PC-9 (cell line): ENCODE data around the gene AADACL2. TPM values are rescaled to one million over a fixed set of nuclear protein-coding genes. Genes with fewer than 3 reads are reported as not detected.

Experiments used
- BruUV-seq: library from RNA; stranded (reverse); fragments of 400-500 nt; replicated peaks from 2 replicates; lab custom pipeline; 2021; lab: Mats Ljungman, UMichigan
- CTCF ChIA-PET: fragments of 300-600 bp; sonication (Branson Sonifier 250); formaldehyde crosslinking; loops from one replicate; lab custom pipeline; 2022; ENCODE audit warnings: antibody characterized with exemption; lab: Charles Lee
- POLR2A ChIA-PET: fragments of 300-600 bp; sonication (Branson Sonifier 250); formaldehyde crosslinking; loops from one replicate; lab custom pipeline; 2022; ENCODE audit warnings: antibody characterized with exemption; ENCODE audit not compliant: unreplicated experiment; lab: Charles Lee
- DNase-seq, 2 experiments: peaks; one replicate each; pipeline versions ENCODE4 v3.0.0 to v3.0.0-alpha.2; 2015 to 2022; ENCODE audit warnings: mixed read lengths in 1 of 2
- H2AFZ ChIP-seq: fragments of 200-600 bp; sonication (generic); 2 replicates; pipeline ENCODE4 v1.8.1; 2017; ENCODE audit warnings: antibody characterized with exemption
- H3F3A ChIP-seq: fragments of 200-600 bp; sonication (generic); 2 replicates; pipeline ENCODE4 v1.8.1; 2017; ENCODE audit warnings: antibody characterized with exemption, mild to moderate bottlenecking, low read depth; ENCODE audit not compliant: insufficient read depth
- H3K27ac ChIP-seq: fragments of 200-600 bp; sonication (generic); 2 replicates; pipeline ENCODE4 v1.6.1; 2016; ENCODE audit warnings: mixed run types
- H3K27me3 ChIP-seq: fragments of 200-600 bp; sonication (generic); 2 replicates; pipeline ENCODE4 v1.6.1; 2016; ENCODE audit warnings: low read depth, mixed run types; ENCODE audit not compliant: insufficient read depth
- H3K36me3 ChIP-seq: fragments of 200-600 bp; sonication (generic); 2 replicates; pipeline ENCODE4 v1.6.1; 2016; ENCODE audit warnings: low read depth, mixed run types
- H3K4me1 ChIP-seq: fragments of 200-600 bp; sonication (generic); replicated peaks from 2 replicates; pipeline ENCODE4 v1.6.1; 2016; ENCODE audit warnings: mixed run types; ENCODE audit not compliant: insufficient read depth
- H3K4me2 ChIP-seq: fragments of 200-600 bp; sonication (generic); 2 replicates; pipeline ENCODE4 v1.6.1; 2017; ENCODE audit warnings: mixed run types
- H3K4me3 ChIP-seq: fragments of 200-600 bp; sonication (generic); 2 replicates; pipeline ENCODE4 v1.6.1; 2016; ENCODE audit warnings: mixed run types
- H3K79me2 ChIP-seq: fragments of 200-600 bp; sonication (generic); 2 replicates; pipeline ENCODE4 v1.6.1; 2017; ENCODE audit warnings: low read depth, mixed run types
- H3K9me2 ChIP-seq: fragments of 200-600 bp; sonication (generic); 2 replicates; pipeline ENCODE4 v1.8.1; 2017; ENCODE audit warnings: mild to moderate bottlenecking; ENCODE audit not compliant: insufficient read depth
- H3K9me3 ChIP-seq: fragments of 200-600 bp; sonication (generic); 2 replicates; pipeline ENCODE4 v1.8.1; 2016; ENCODE audit warnings: low read depth; ENCODE audit not compliant: insufficient read depth
- H4K20me1 ChIP-seq: fragments of 200-600 bp; sonication (generic); 2 replicates; pipeline ENCODE4 v1.8.1; 2017; ENCODE audit not compliant: insufficient read depth
- CTCF ChIP-seq: fragments of 200-600 bp; sonication (generic); conservative IDR thresholded peaks from 2 replicates; pipeline ENCODE4 v1.6.1; 2017; ENCODE audit warnings: mixed run types, antibody characterized with exemption, mild to moderate bottlenecking, moderate library complexity
- EZH2 ChIP-seq: fragments of 200-600 bp; sonication (generic); IDR thresholded peaks from 2 replicates; pipeline ENCODE4 v1.8.0; 2017; ENCODE audit warnings: antibody characterized with exemption, low read depth
- intact Hi-C: fragments of 100-400 bp; cut with micrococcal nuclease; formaldehyde crosslinking; loops from one replicate; pipeline ENCODE4 v1.10.0; 2022; ENCODE audit not compliant: unreplicated experiment
- total RNA-seq: library from RNA; stranded (reverse); gene quantifications from 2 replicates; pipeline ENCODE4 v1.2.3, GENCODE V29; 2021

The AADACL2 gene
- total RNA-seq, 1 experiment from 2014 or later, result not detected

GRCh38 chr3:151795276-151795675 is 61.5 kb downstream of the AADACL2 start:
- TF ChIP-seq CTCF (no peak), EZH2 (no peak)
- POLR2A ChIA-PET, result interaction anchor here (0.6 kb wide), 2 partner anchors 25 to 407 kb away, joined by 5 read pairs; no protein-coding TSS in a partner anchor
- no peak overlapping the region for H2AFZ ChIP-seq
- no peaks in the 10 kb centered on the region for H3F3A ChIP-seq
- no TSS peak for BruUV-seq
- H3K4me1 ChIP-seq, result peaks cover 16% of the 10 kb centered on the region; the same call in 1 of the 2 replicates
- H3K9me2 ChIP-seq, result no peaks in the 10 kb centered on the region
- no peak overlapping the region for H3K27ac ChIP-seq
- intact Hi-C loops, result no loop called here
- H3K9me3 ChIP-seq, result no peaks in the 10 kb centered on the region
- no peaks in the 10 kb centered on the region for H3K79me2 ChIP-seq
- no peaks in the 10 kb centered on the region for H3K36me3 ChIP-seq
- DNase-seq, result no peak
- no peak overlapping the region for H3K4me2 ChIP-seq
- H3K4me3 ChIP-seq, result no peak overlapping the region
- H3K27me3 ChIP-seq, result no peaks in the 10 kb centered on the region
- CTCF ChIA-PET, result no interaction called here
- H4K20me1 ChIP-seq, result no peaks in the 10 kb centered on the region

DNA sequence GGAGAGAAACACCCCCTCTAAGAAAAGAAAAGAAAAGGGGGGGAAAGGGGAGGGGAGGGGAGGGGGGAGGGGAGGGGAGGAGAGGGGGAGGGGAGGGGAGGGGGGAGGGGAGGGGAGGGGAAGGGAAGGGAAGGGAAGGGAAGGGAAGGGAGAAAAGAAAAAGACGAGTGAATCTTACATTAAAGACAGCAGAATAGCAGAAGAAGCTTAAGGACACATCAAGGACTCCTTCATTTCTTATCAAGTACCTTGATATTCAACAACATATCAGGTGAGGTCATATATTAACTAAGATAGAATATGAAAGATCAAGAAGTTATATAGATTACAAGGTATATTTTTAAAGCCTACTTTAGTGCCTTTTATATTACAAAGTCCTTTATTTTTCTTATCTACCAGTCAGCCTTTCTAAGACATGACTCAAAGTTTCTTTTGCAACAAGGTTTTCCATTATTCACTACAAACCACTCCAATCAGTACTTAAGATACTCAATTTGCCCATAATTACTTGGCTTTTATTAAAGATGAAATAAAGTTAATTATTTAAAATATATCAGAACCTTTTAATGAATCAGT is 62.5 kb downstream of the AADACL2 start:
- no peak for DNase-seq
- no TSS peak for BruUV-seq
- Histone ChIP-seq H3K79me2 (no peaks in the 10 kb centered on the region), H3K4me1 (peaks cover 15% of the 10 kb centered on the region; the same call in 1 of the 2 replicates), H3K27ac (no peak overlapping the region), H3K27me3 (no peaks in the 10 kb centered on the region), H2AFZ (no peak overlapping the region), H4K20me1 (no peaks in the 10 kb centered on the region), H3K9me3 (no peaks in the 10 kb centered on the region), H3K4me2 (no peak overlapping the region), H3K36me3 (no peaks in the 10 kb centered on the region), H3F3A (no peaks in the 10 kb centered on the region), H3K4me3 (no peak overlapping the region), H3K9me2 (no peaks in the 10 kb centered on the region)
- CTCF ChIA-PET, result no interaction called here
- intact Hi-C loops, result no loop called here
- TF ChIP-seq EZH2, result no peak
- no peak for TF ChIP-seq CTCF
- POLR2A ChIA-PET, result no interaction called here

GRCh38 chr3:151798466-151798865 is 64.7 kb downstream of the AADACL2 start:
- H3K27me3 ChIP-seq, result no peaks in the 10 kb centered on the region
- ChIA-PET POLR2A (no interaction called here), CTCF (no interaction called here)
- H3K9me3 ChIP-seq, result no peaks in the 10 kb centered on the region
- H3F3A ChIP-seq, result no peaks in the 10 kb centered on the region
- H3K4me1 ChIP-seq, result peaks cover 8% of the 10 kb centered on the region; the same call in 1 of the 2 replicates
- no peaks in the 10 kb centered on the region for H4K20me1 ChIP-seq
- no peak overlapping the region for H2AFZ ChIP-seq
- H3K4me3 ChIP-seq, result no peak overlapping the region
- H3K36me3 ChIP-seq, result no peaks in the 10 kb centered on the region
- TF ChIP-seq CTCF (no peak), EZH2 (no peak)
- intact Hi-C loops, result no loop called here
- no peak overlapping the region for H3K27ac ChIP-seq
- no peaks in the 10 kb centered on the region for H3K79me2 ChIP-seq
- no peaks in the 10 kb centered on the region for H3K9me2 ChIP-seq
- H3K4me2 ChIP-seq, result no peak overlapping the region
- DNase-seq, result no peak
- BruUV-seq, result no TSS peak
